ENCODE results near the gene PARP14. TPM values are rescaled to one million over a fixed set of nuclear protein-coding genes. Genes with fewer than 3 reads are reported as not detected.

PARP14 gene
- total RNA-seq, 1 experiment from 2014 or later = 20.4 TPM

DNA sequence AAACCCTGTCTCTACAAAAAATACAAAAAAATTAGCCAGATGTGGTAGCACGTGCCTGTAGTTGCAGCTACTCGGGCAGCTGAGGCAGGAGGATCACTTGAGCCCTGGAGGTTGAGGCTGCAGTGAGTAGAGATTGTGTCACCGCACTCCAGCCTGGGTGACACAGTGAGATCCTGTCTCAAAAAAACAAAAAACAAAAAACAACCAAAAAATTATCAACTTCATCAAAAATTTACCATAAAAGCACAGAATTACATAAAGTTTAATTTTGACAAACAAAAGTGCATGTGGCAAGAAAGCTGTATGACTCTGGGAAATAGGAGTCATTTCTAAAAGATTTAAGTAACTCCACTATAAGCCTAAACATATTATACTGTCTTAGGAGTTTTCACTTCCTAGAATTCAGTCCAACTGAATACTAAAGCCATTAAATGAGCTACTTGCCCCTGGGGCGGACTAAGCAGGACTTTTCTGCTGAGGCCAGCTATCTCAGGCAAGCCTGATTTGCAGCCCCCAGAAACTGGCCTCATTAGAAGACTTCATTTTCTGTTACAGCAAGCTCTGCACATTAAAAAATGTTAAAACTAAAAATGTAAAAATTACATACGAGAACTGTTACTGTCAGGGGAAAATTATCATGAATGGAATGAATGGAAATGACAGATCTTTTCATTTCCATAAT lies 90.0 kb downstream of the PARP14 start:
- no peak for DNase-seq (ENCODE audit: low spot score)

DNA sequence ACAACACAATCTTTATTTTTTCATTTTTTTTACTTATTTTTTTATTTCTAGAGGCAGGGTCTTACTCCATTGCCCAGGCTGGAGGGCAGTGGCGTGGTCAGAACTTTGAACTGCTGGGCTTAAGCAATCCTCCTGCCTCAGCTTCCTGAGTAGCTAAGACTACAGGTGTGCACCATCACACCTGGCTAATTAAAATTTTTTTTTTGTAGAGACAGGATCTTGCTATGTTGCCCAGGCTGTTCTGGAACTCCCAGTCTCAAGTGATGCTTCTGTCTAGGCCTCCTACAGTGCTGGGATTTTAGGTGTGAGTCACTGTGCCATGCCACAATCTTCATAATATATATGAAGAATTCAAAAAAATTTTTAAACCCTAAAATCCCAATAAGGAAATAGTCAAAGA lies 92.2 kb downstream of the PARP14 start:
- DNase-seq (ENCODE audit: low spot score) = no peak

DNA sequence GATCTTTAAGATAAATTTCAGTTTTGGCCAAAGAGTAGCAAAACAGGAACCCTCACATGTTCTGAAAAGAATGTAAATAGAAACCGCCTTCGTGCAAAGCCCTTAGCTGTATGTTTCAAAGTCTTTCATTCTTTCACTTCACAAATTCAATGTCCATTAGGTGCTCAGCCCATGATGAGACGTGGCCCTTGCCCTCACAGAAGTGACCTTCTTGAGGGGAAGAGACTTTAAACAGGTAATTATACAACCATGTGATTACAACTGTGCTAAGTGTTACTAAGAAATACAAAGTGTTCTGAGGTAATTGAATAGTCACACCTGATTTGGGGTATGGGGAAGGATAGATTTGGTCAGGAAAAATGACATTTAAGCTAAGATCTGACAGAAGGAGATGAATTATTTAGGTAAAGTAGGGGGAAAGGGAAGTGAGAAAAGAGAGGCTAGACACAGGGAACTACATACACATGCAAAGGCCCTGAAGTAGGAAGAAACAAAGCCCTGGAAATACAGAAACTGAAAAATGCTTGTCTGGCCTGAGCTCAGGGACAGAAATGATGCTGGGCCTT lies 93.4 kb downstream of the PARP14 start:
- no peak for DNase-seq (ENCODE audit: low spot score)

GRCh38 chr3:122774564-122774963 lies 93.9 kb downstream of the PARP14 start:
- peak; percentile 29 for DNase-seq (ENCODE audit: low spot score)

GRCh38 chr3:122776675-122777468 lies 96.2 kb downstream of the PARP14 start:
- DNase-seq (ENCODE audit: low spot score) = no peak

DNA sequence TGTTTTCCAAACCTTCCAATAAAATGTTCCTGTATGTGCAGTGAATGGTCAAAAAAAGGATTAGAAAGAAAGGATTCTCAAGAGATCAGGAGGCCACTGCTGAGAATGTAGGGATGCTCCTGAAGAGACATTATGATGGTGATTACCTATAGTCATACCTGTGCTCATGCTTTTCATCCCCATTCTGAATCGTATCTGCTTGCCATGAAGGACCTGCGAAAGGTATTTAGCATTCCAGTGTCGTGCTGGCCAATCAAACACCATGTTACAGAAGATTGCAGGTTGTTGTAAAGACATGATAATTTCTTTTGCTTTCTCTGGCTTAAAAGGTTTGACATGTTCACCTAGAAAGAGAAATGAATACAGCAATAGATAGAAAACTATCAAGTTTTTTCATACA lies 96.9 kb downstream of the PARP14 start:
- no peak for DNase-seq (ENCODE audit: low spot score)

Other genes starting within 250 kb of the PARP14 start
- gene KPNA1, start 165.9 kb upstream of the PARP14 start, total RNA-seq (2014; rRNA removed; shearing (Covaris generic)) = 23.8 and 30.6 TPM in 2 replicates
- gene PARP9, start 116.5 kb upstream of the PARP14 start, total RNA-seq (2014; rRNA removed; shearing (Covaris generic)) = 20.6 and 22.8 TPM in 2 replicates
- gene DTX3L, start 116.5 kb upstream of the PARP14 start, total RNA-seq (2014; rRNA removed; shearing (Covaris generic)) = 26.1 and 26.3 TPM in 2 replicates
- not detected in 2 replicates for gene PARP15, start 103.2 kb upstream of the PARP14 start, total RNA-seq (2014; rRNA removed; shearing (Covaris generic))
- 6.2 and 14.6 TPM in 2 replicates for gene HSPBAP1, start 113.0 kb downstream of the PARP14 start, total RNA-seq (2014; rRNA removed; shearing (Covaris generic))
- gene SLC49A4, start 114.2 kb downstream of the PARP14 start, total RNA-seq (2014; rRNA removed; shearing (Covaris generic)) = 44.2 and 49.5 TPM in 2 replicates